ENCODE measurements around the gene LETM1. TPM values are rescaled to one million over a fixed set of nuclear protein-coding genes. Genes with fewer than 3 reads are reported as not detected.
A peak's percentile ranks its signal among the peaks of the same experiment; 100 is the strongest.

The LETM1 gene
- total and polyA plus RNA-seq, 8 donors: 5.3 to 255 (median 52.1) TPM

DNA sequence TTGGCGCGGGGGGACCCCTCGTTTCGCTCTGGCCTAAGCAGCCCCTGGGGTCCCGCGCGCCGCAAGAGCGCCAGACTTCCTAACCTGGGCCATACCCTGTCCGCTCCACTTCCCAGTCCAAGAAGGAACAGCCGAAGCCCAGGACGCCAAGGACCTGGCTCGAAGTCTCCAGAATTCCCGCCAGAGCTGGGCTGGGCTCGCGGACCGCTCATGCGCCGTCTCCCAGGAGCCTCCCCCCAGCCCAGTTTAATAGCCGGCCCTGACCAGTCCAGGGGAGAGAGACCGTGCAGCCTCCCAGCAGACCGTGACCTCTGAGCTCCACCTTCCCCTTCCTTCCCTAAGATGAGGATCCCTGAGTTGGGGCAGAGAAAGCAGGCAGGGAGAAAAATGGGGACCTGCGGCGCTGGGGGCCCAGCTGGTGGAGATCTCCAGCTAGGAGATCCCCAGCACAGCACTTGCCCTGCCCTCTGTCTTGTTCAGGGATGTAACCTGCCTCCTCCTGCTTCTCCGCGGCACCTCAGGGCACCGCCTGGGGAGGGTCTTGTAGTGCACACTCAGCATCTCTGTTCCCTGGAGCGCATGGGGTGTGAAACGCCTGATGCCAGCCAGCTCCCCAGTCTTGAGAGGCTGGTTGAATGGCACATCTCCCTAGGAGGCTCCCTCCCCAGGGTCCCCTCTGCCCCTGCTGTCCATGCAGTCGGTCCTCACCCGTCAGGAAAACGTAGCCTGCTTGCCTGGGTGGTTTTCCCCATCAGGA, 1.2 kb upstream of the LETM1 start:
- Histone ChIP-seq H3K27ac (peak overlapping the region; percentile 79 to 94 (median 91)), H3K9me3 (no peaks in the 10 kb centered on the region), H3K4me3 (peak overlapping the region; percentile 71 to 98 (median 90)), H3K36me3 (no peaks in the 10 kb centered on the region), H3K4me1 (peaks cover 32 to 51% (median 49%) of the 10 kb centered on the region in 4 donors), H3K27me3 (peaks cover 0 to 7% (median 0%) of the 10 kb centered on the region in 3 donors)
- WGBS, 5 donors: 20 to 66% (median 23%) methylated on average over 11 to 32 of the region's 32 CpGs
- DNase-seq: peak in 1 of 2 donors; percentile 65
- intact Hi-C loops (cut with DNase I; ENCODE audit: low total_unique reads): no loop called here
- TF ChIP-seq POLR2A (IDR thresholded peaks at IDR 0.05) (no peak), POLR2AphosphoS5 (IDR thresholded peaks at IDR 0.05) (no peak), EP300 (IDR thresholded peaks at IDR 0.05) (no peak)
- TF ChIP-seq, protein P1, sequence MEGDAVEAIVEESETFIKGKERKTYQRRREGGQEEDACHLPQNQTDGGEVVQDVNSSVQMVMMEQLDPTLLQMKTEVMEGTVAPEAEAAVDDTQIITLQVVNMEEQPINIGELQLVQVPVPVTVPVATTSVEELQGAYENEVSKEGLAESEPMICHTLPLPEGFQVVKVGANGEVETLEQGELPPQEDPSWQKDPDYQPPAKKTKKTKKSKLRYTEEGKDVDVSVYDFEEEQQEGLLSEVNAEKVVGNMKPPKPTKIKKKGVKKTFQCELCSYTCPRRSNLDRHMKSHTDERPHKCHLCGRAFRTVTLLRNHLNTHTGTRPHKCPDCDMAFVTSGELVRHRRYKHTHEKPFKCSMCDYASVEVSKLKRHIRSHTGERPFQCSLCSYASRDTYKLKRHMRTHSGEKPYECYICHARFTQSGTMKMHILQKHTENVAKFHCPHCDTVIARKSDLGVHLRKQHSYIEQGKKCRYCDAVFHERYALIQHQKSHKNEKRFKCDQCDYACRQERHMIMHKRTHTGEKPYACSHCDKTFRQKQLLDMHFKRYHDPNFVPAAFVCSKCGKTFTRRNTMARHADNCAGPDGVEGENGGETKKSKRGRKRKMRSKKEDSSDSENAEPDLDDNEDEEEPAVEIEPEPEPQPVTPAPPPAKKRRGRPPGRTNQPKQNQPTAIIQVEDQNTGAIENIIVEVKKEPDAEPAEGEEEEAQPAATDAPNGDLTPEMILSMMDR (IDR thresholded peaks at IDR 0.05): no peak

DNA sequence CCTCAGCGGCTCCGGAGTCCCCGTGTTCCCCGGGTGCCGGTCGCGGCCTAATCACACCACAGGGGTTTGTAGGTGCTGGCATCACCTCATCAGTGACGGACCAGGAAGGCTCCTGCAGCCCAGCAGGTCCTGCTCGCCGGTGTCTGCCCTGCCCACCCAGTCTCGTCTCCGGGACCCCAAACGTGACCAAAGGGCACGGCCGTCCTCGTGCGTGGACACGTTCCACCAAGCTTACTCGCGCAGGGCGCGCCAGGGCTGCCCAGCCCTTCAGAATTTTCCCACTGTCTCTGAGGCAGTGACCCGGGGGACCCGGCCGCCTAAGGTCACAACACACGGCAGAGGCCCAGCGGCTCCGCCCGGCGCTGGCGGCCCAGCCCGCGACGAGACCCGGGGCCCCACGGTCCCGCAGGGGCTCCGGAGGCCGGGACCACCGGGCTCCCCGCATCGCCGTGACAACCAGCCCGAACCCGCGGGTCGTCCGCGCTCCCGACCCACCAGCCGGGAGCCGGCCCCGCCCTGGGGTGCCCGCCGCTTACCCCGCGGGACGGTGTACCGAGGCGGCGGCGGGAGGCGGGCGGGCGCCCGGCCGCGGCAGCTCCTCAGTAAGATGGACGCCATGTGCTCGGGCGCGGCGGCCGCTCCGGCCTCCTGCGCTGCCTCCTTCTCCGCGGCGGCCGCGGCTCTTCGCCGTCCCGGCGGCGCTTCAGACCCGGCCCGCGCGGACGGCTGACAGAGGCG, 454 bp downstream of the LETM1 start:
- H3K4me1 ChIP-seq: peaks cover 42 to 66% (median 62%) of the 10 kb centered on the region in 4 donors
- intact Hi-C loops (cut with DNase I; ENCODE audit: low total_unique reads): no loop called here
- TF ChIP-seq, protein P1 (IDR thresholded peaks at IDR 0.05): no peak
- TF ChIP-seq POLR2AphosphoS5 (IDR thresholded peaks at IDR 0.05) (no peak), EP300 (IDR thresholded peaks at IDR 0.05) (no peak), POLR2A (IDR thresholded peaks at IDR 0.05) (no peak)
- H3K27ac ChIP-seq: peak overlapping the region; percentile 79 to 94 (median 90)
- H3K9me3 ChIP-seq: no peaks in the 10 kb centered on the region
- peak in 1 of 2 donors; percentile 51 for DNase-seq
- no peaks in the 10 kb centered on the region for H3K27me3 ChIP-seq
- no peaks in the 10 kb centered on the region for H3K36me3 ChIP-seq
- H3K4me3 ChIP-seq: peak overlapping the region; percentile 71 to 98 (median 90)
- 0 to 1% (median 1%) methylated on average over 19 to 92 of the region's 92 CpGs for WGBS, 5 donors

DNA sequence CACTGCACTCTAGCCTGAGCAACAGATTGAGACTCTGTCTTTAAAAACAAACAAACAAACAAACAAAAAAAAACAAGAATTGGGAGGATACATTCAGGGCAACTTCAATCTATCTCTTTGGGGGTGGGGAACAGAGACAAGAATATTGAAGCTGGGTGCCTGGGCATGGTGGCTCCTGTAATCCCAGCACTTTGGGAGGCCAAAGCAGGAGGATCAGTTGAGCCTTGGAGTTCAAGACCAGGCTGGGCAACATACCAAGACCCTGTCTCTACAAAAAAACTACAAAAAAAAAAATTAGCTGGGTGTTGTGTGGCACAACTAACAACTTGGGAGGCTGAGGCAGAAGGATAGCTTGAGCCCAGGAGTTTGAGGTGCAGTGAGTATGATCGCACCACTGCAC, 1.2 kb downstream of the LETM1 start:
- DNase-seq: no peak
- H3K27me3 ChIP-seq: no peaks in the 10 kb centered on the region
- H3K27ac ChIP-seq: peak overlapping the region in 3 of 5 donors; percentile 79 to 94 (median 91)
- peaks cover 42 to 66% (median 64%) of the 10 kb centered on the region in 4 donors for H3K4me1 ChIP-seq
- no peaks in the 10 kb centered on the region for H3K36me3 ChIP-seq
- TF ChIP-seq, protein P1 (IDR thresholded peaks at IDR 0.05): no peak
- TF ChIP-seq POLR2A (IDR thresholded peaks at IDR 0.05) (no peak), EP300 (IDR thresholded peaks at IDR 0.05) (no peak), POLR2AphosphoS5 (IDR thresholded peaks at IDR 0.05) (no peak)
- 25 to 69% (median 43%) methylated on average over 1 of the region's 1 CpG for WGBS, 5 donors
- no peaks in the 10 kb centered on the region for H3K9me3 ChIP-seq
- H3K4me3 ChIP-seq: peak overlapping the region; percentile 71 to 98 (median 90)
- intact Hi-C loops (cut with DNase I; ENCODE audit: low total_unique reads): no loop called here

DNA sequence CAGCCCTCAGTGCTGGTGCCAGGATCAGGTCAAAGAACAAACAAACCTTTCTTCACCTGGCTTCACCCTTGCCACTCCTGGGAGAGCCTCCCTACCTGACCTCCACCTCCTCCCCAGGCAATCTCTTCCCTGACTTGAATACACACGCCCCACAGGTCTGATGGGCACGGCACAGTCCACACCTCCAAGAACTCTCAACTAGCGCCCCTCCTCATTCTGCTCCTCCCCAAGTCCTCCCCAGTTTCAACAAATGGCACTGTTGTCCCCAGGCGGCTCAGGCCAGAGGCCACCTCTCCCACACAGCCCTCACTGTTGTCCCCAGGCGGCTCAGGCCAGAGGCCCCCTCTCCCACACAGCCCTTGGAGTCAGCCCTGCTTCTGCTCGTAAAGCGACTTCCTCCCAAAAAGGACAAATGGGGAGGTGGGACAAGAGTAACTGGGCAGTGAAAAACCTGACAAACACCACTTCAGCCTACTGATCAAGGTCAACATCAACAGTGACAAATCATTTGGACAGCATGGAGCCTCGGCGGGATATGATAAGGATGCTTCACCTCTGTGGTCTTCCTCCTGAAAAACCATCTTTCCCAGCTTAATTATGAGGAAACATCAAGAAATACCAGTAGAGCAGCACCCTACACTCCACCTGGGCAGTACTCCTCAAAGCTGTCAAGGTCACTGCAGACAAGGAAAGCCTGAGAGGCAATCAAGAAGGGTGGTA, 2.9 kb downstream of the LETM1 start:
- Histone ChIP-seq H3K4me1 (peaks cover 42 to 69% (median 64%) of the 10 kb centered on the region in 4 donors), H3K4me3 (no peak overlapping the region), H3K27ac (peak overlapping the region in 2 of 5 donors; percentile 27 to 51), H3K36me3 (peaks cover 0 to 11% (median 6%) of the 10 kb centered on the region in 4 donors), H3K27me3 (no peaks in the 10 kb centered on the region), H3K9me3 (no peaks in the 10 kb centered on the region)
- intact Hi-C loops (cut with DNase I; ENCODE audit: low total_unique reads): no loop called here
- TF ChIP-seq POLR2AphosphoS5 (IDR thresholded peaks at IDR 0.05): no peak
- peak in 1 of 2 donors; percentile 37 for DNase-seq
- WGBS, 5 donors: 60 to 80% (median 63%) methylated on average over 9 of the region's 9 CpGs

Measured in stomach (tissue), 9 donors.